Measurements from ENCODE around the gene KRTAP20-4. TPM values are rescaled to one million over a fixed set of nuclear protein-coding genes. Genes with fewer than 3 reads are reported as not detected.

The KRTAP20-4 gene
- total and polyA plus RNA-seq, 7 donors, result not detected

GRCh38 chr21:30638686-30639085, 18.3 kb downstream of the KRTAP20-4 start:
- no peaks in the 10 kb centered on the region for H3K36me3 ChIP-seq (ENCODE audit: insufficient read depth in 1 of 2, low read depth in 1 of 2)
- H3K4me1 ChIP-seq, result no peaks in the 10 kb centered on the region
- no peak for ATAC-seq
- H3K27ac ChIP-seq, result no peak overlapping the region
- WGBS, 3 donors, result 83 to 84% (median 83%) methylated on average over 3 of the region's 3 CpGs
- no peak overlapping the region for H3K4me3 ChIP-seq
- intact Hi-C loops (cut with DNase I), result no loop called here
- DNase-seq, result no peak
- no peaks in the 10 kb centered on the region for H3K27me3 ChIP-seq (ENCODE audit: insufficient read depth in 3 of 3, low read length in 2 of 3)
- H3K9me3 ChIP-seq, result no peaks in the 10 kb centered on the region
- TF ChIP-seq, protein P1, sequence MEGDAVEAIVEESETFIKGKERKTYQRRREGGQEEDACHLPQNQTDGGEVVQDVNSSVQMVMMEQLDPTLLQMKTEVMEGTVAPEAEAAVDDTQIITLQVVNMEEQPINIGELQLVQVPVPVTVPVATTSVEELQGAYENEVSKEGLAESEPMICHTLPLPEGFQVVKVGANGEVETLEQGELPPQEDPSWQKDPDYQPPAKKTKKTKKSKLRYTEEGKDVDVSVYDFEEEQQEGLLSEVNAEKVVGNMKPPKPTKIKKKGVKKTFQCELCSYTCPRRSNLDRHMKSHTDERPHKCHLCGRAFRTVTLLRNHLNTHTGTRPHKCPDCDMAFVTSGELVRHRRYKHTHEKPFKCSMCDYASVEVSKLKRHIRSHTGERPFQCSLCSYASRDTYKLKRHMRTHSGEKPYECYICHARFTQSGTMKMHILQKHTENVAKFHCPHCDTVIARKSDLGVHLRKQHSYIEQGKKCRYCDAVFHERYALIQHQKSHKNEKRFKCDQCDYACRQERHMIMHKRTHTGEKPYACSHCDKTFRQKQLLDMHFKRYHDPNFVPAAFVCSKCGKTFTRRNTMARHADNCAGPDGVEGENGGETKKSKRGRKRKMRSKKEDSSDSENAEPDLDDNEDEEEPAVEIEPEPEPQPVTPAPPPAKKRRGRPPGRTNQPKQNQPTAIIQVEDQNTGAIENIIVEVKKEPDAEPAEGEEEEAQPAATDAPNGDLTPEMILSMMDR (IDR thresholded peaks at IDR 0.05), result no peak

DNA sequence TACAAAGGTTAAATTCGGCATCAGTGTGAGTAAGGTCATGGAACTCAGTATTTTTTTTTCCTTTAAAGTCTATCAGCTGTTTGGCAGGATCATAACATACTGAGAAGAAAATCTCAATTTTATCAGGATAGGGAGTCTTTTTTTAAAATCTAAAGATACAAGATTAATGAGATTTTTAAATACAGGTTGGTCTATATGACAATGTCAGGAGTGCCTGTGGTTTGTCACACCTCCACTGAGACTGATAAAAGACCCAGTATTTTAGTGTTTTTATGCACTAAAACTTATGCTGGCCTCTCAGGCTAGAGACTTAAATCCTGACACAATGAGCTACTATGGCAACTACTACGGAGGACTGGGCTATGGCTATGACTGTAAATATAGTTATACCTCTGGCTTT, 22.1 kb downstream of the KRTAP20-4 start, which contains the start of gene KRTAP20-3:
Gene KRTAP20-3, plus strand, starts transcription at position 301 of the 400 bp plus-strand sequence.
- Histone ChIP-seq H3K4me3 (no peak within 1 kb of the TSS), H3K4me1 (no peaks in the 10 kb centered on the region), H3K27me3 (ENCODE audit: insufficient read depth in 3 of 3, low read length in 2 of 3) (no peaks in the 10 kb centered on the region), H3K36me3 (ENCODE audit: insufficient read depth in 1 of 2, low read depth in 1 of 2) (no peaks in the 10 kb centered on the region), H3K9me3 (no peaks in the 10 kb centered on the region), H3K27ac (no peak within 1 kb of the TSS)
- ATAC-seq, result no peak
- intact Hi-C loops (cut with DNase I), result no loop called here
- 84 to 86% (median 84%) methylated on average over 2 of the region's 2 CpGs for WGBS, 3 donors
- no peak for DNase-seq
- TF ChIP-seq, protein P1 (IDR thresholded peaks at IDR 0.05), result no peak

GRCh38 chr21:30646904-30647414, 26.5 kb downstream of the KRTAP20-4 start:
- no peaks in the 10 kb centered on the region for H3K9me3 ChIP-seq
- no peak for DNase-seq
- no peak overlapping the region for H3K4me3 ChIP-seq
- TF ChIP-seq, protein P1 (IDR thresholded peaks at IDR 0.05), result no peak
- no peak overlapping the region for H3K27ac ChIP-seq
- H3K4me1 ChIP-seq, result no peaks in the 10 kb centered on the region
- no peaks in the 10 kb centered on the region for H3K36me3 ChIP-seq (ENCODE audit: insufficient read depth in 1 of 2, low read depth in 1 of 2)
- 84 to 94% (median 88%) methylated on average over 1 of the region's 1 CpG for WGBS, 3 donors
- H3K27me3 ChIP-seq (ENCODE audit: insufficient read depth in 3 of 3, low read length in 2 of 3), result no peaks in the 10 kb centered on the region
- no peak for ATAC-seq
- intact Hi-C loops (cut with DNase I), result no loop called here

GRCh38 chr21:30652891-30653290, 32.5 kb downstream of the KRTAP20-4 start:
- H3K9me3 ChIP-seq, result no peaks in the 10 kb centered on the region
- H3K4me1 ChIP-seq, result no peaks in the 10 kb centered on the region
- H3K27me3 ChIP-seq (ENCODE audit: insufficient read depth in 3 of 3, low read length in 2 of 3), result no peaks in the 10 kb centered on the region
- intact Hi-C loops (cut with DNase I), result no loop called here
- H3K4me3 ChIP-seq, result no peak overlapping the region
- no peaks in the 10 kb centered on the region for H3K36me3 ChIP-seq (ENCODE audit: insufficient read depth in 1 of 2, low read depth in 1 of 2)
- DNase-seq (no peak), ATAC-seq (no peak)
- no peak overlapping the region for H3K27ac ChIP-seq
- TF ChIP-seq, protein P1 (IDR thresholded peaks at IDR 0.05), result no peak

- intact Hi-C loops (cut with DNase I), result no loop called here
- WGBS, 3 donors, result 77 to 89% (median 81%) methylated on average over 1 of the region's 1 CpG
- Histone ChIP-seq H3K4me3 (no peak overlapping the region), H3K27me3 (ENCODE audit: insufficient read depth in 3 of 3, low read length in 2 of 3) (no peaks in the 10 kb centered on the region), H3K9me3 (no peaks in the 10 kb centered on the region), H3K27ac (no peak overlapping the region), H3K4me1 (no peaks in the 10 kb centered on the region), H3K36me3 (ENCODE audit: insufficient read depth in 1 of 2, low read depth in 1 of 2) (no peaks in the 10 kb centered on the region)
- DNase-seq (no peak), ATAC-seq (no peak)
- TF ChIP-seq, protein P1 (IDR thresholded peaks at IDR 0.05), result no peak
Observed at GRCh38 chr21:30668776-30669175, 48.3 kb downstream of the KRTAP20-4 start.

Data from psoas muscle (tissue), 8 donors.